GM18498 (cell line): Measurements from ENCODE around the gene RAD51D.
"Not testable (repeated sequence)": the region's sequence is repeated elsewhere in the genome, so short reads cannot be mapped to it uniquely, and the experiment has no call there.

Experiments
- ATAC-seq: cut with Tn5 transposase; IDR thresholded peaks from one replicate; pipeline ENCODE4 v1.9.1; 2021; ENCODE audit warnings: mild to moderate bottlenecking, moderate library complexity; ENCODE audit not compliant: unreplicated experiment

RAD51D gene

DNA sequence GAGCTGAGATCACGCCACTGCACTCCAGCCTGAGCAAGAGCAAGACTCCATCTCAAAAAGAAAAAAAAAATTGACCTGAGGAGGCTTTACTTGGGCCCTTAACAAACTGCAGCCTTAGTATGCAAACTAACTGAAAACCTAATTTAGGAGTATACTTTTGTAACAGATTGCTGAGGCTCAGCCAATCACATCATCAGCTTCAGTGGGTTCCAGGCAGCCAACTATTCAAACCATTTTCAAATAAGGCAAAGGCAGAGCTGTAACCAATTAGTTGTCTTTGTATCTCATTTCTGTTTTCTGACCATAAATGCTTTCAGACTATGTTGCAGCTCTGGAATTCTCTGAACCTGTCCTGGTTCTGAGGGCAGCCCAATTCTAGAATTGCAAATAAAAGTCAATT lies 23.9 kb downstream of the RAD51D start:
- ATAC-seq: no peak

DNA sequence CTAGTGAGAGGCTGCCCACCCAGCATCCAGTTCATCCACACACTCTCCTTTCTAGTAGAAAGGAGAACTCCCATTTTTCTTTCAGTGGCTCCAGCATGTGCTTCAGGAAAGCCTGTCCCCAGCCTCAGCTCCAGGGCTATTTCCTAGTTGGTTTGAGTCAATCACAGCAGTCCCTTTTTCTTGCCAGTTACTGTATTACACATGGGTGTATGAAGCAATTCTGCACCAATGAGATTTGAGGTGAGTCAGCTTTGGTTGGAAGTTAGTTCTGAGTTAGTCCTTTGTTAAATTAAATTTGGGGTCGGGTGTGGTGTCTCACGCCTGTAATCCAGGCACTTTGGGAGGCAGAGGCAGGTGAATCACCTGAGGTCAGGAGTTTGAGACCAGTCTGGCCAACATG lies 24.8 kb downstream of the RAD51D start:
- ATAC-seq: no peak

DNA sequence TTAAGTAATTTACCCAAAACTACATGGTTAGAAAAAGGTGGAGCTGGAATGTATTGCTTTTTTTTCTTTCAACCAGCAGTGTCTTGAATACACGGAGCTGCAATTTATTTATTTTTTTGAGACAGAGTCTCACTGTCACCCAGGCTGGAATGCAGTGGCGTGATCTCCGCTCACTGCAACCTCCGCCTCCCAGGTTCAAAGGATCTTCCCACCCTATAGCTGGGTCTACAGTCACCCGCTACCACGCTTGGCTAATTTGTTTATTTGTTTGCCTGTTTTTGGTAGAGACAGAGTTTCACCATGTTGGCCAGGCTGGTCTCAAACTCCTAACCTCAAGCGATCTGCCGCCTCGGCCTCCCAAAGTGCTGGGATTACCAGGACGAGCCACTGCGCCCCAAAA lies 29.0 kb downstream of the RAD51D start:
- not testable (repeated sequence) for ATAC-seq

DNA sequence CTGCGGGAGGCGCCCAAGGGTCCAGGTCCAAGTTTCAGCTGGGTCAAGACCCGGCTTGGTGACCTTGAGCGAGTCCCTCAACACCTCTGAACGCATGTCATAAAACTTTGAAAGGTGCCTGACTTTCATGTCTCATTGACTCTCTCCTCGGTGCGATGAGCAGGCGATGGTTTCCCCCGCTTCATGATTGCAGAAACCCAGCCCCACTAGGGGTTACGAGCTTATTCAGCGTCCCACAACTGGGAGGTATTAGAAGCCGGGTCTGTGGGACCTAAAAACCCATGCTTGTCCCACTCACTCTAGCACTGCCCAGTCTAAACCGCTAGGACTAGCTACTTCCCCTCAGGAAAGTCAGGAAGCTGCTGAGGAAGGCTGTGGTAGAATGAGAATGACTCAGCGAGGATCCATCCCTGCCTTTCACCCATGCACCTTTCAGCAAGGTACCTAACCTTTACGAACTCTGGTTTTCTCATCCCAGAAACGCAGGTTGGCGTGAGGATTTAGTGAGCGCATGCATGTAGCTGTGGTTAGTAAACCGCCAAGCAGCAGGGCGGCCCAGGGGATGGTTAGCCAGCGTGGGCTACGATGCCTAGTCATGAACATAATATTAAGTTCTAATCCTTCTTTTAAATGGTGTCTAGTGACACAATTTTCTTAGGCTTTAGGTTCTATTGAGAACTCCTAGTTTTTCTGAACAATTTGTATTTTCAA lies 29.9 kb downstream of the RAD51D start:
- peak; percentile 21 for ATAC-seq

DNA sequence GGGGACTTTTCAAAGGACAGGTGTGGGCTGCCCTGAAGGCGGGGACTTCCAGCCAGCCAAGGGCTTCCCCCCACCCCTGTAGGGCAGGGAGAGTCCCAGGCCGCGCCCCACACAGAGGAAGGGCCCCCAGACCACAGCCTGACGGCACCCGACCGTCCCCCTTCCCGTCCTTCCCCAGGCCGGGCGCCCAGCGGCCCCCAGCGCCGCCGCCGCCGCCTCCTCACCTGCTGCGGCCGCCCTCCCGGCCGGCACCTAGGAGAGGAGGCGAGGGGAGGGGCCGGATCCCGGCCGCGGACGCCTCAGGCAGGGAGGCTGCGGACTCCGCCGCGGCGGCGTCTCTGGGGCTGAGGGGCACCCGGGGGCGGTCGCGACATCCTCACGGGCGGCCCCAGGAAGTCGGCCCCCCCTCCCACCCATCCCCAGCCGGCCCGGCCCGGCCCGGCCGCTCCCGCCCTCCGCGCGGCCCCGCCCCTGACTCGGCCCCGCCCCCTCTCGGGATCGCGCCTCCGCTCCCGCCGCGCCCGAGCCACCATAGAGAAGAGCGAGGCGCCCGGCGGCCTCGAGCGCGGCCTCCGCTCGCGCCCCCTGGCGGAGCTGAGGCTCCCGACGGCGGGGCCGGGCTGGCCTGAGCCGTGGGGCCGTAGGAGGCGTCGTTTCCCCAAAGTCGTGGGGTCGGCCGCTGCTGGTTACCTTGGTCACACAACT lies 30.6 kb downstream of the RAD51D start:
- ATAC-seq: peak; percentile 76

DNA sequence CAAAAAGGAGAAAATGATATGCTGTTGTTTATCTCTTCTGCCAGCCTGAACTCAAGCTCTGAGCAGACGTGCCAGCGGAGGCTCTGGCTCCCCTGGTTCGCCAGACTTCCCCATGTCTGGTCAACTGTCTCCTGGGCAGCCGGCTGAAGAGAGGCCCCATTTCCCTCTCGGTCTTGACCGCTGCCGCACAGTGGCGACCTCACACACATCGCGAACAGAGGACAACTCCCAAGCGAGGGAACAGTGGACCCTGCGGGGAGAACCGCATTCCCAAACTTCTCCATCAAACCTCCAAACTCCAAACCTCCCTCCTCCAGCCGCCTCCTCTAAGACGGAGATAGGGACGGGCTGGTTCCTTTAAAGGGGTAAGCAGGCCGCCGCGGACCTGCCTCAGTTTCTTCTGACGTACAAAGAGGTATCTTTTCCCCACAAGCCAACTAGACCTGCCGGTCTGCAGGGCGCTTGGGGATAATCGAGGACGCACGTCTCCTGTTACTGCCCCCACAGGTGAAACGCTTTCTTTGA lies 31.2 kb downstream of the RAD51D start:
- ATAC-seq: peak; percentile 14

DNA sequence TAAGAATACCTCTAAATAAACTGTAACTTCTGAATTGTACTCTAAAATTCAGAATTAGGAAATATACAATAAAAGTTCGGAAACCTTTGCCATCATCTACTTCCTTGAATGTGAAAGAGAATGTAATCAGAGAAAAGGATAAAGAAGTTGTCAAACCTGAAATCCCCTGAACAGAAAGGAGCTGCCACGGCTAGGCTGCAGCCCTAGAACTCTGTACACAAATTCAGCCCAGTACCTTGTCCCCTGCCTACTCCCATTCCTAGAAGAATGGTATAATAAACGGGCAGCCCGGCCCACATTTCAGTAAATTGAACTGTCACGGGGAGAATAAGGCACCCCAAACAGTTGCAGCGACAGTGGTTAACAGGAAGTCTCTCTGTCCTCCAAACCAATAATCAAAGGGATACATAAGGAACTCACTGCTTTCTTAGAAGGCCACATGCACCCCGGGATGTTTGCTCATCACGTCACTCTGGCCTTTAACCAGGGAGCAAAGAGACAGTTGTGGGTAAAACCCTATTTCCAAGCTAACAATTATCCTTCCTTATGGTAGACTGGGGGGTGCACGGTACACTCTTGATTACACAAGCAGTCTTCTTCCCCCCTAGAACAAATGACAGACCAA lies 31.8 kb downstream of the RAD51D start:
- peak; percentile 0 for ATAC-seq

DNA sequence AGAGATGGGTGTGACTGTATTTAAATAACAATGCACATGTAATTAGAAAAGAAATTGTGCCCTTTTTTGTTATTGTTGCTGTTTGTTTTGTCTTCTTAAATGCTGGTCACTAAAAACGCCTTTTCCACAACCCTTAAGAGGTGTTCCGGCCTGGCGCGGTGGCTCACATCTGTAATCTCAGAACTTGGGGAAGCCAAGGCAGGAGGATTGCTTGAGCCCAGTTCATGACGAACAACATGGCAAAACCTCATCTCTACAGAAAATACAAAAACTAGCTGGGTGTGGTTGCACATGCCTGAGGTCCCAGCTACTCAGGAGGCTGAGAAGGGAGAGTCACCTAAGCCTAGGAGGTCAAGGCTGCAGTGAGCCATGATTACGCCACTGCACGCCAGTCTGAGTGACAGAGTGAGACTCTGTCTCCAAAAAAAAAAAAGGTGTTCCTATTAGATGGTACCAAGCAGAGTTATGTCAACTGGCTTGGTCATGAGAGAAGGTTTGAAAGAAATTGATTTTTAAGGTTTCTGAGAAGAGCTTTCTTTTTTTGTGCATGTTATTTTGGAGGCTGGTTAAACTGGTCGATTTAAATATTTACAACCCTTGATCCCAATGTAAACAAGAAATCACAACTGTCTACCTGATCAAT lies 32.6 kb downstream of the RAD51D start:
- no peak for ATAC-seq

DNA sequence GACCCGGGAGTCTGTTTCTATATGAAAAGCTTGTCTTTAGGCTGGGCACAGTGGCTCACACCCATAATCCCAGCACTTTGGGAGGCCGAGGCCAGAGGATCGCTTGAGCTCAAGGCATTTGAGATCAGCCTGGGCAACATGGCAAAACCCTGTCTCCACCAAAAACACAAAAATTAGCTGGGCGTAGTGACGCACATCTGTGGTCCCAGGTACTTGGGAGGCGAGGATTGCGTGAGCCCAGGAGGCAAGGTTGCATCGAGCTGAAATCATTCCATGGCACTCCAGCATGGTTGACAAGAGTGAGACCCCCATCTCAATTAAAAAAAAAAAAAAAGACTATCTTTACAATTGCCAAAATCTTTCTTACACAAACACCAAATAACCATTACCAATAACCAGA lies 33.5 kb downstream of the RAD51D start:
- ATAC-seq: no peak

DNA sequence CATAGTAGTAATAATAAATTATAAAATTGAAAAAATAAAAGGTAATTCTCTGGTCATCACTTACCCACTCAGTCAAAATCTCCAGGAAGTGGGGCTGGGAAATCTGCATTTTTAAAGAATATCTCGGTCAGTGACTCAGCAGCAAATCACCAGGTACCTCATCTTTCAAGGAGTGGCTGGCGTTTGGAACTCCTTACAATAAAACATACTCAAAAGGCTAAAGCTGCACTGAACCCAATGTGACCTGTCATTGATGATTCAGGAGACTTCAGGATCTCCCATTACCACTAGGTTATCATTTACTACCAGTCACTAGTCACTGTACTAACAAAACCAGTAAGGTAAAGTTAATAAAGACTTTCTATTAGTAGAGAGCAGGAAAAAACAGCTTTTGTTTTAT lies 34.7 kb downstream of the RAD51D start:
- no peak for ATAC-seq

DNA sequence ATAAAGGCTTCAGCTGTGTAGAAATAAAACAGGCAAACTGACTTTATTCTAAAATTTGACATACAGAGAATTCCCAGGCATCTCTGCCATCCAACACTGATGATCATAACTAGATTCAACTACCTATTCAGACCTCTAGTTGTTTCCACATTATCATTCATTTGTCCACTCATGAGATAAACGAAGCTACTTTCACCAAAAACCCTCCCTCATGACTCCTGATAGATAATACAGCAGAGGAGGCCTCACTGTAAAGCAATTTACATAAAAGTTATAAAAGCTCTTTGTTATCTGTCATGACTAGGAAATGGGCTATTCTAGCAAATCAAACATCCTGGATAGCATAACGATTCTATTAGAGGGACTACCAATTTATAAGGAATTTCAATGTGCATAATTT lies 36.6 kb downstream of the RAD51D start:
- ATAC-seq: no peak

DNA sequence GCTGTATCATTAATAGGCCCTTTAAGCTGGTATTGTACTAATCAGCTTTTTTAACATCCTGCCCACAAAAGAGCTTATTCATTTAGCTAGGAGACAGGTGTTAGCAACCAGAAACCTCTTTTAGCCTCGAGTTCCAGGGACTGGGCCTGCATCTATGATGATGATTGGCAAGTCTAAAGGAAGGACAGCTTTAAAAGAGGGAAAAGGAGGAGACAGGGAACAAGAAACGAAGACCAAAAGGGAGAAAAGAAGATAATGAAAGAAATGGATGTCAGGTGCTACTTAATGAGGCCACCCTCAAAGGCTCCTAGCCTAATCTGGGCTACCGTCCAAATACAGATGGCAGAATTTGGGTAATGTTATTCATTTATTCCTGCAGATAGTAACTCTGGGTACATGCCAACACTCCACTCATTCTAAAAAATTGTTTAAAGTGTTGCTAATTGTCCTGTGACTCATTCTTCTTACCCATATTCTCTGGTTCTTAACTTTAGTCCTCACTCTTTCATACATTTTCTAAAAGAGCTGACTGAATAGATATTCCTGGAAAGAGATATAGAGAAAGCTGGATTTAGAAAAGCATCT lies 37.5 kb downstream of the RAD51D start:
- ATAC-seq: no peak

DNA sequence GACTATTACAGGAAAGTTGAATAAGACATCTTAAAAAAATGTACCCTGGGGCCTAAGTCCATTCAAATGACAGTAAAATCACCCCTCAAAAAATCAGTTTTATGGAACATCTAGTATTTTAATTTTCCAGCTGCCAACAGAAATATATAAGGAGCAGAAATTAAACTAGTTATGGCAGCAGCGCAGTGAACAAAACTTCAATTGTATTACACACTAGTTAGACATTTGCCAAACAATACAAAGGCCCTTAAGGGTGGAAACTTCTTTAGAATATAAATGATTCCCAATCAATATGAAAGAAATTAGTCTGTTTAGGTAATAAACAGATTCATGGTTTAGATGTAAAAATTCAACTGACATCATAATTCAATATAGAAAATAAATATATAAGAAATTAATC lies 38.0 kb downstream of the RAD51D start:
- ATAC-seq: no peak

DNA sequence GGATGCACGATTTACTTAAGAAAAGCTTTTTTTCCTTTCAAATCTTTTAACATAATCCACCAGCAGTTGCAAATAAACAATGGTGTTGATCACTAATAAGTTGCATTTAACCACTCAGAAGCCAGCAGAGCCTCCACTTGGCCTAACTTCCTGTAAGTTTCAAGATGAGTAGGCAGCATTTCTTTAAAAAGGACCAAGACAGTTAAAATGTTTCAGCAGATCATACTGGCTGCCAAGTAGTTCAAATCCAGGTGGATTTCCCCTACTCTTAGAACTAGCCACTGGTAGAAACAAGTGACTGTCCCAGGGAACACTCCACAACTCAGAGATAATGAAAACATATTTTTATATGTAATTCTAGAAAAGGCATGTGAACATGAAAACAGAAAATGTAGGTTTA lies 39.1 kb downstream of the RAD51D start:
- ATAC-seq: peak; percentile 52

DNA sequence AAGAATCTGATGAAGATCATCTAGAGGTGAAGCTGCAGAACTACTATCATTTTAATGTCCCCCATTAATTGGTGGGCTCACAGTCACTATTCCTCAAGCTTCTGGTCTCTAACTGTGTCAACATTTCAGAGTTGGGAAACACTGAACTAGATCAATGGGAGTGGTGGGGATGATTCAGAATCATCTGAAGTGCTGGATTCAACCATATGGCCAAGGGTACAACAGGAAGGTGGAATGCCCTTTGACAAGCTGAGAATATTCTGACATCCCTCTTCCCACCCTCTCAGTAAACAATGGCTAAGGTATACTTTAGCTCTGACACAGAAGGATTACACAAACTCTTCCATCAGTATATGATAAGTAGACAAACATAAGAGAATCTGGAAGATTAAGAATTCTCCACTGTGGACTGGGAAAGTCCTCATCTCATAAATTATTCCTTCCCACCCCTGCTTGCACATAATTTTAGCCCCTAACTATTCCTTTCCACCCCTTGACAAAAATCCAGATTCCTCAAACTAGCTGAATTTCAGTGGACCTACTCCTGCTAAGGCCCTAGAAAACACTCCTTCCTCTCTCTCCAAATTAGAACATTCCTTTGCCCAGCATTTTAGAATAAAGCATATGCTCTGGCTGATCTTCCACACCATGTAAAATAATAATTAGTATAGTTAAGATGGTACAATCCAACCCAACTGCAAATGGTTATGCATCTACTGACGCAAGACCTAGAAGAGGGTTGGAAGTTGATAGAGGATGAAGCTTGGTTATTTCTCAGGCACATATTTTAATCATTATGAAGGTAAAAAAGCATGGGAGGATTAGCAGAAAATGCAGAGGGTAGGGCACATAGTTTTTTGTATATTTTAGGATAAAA lies 39.9 kb downstream of the RAD51D start:
- no peak for ATAC-seq

DNA sequence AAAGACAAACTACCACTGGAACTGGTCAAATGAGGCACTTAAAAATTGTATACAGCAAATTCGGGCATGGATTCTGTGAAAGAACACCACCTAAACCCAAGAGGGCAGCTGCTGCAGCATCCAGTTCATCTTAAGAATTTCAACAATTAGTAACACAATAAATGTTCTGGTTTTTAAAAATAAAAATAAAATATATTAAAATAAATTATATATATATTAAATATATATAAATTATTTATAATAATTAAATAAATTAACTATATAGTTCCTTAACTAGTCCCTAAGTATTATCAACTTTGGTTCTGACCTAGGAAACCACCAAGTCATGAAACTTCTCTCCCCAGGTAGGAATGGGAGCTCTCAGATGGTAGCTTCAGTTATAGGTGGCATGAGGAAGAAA lies 42.8 kb downstream of the RAD51D start:
- no peak for ATAC-seq

DNA sequence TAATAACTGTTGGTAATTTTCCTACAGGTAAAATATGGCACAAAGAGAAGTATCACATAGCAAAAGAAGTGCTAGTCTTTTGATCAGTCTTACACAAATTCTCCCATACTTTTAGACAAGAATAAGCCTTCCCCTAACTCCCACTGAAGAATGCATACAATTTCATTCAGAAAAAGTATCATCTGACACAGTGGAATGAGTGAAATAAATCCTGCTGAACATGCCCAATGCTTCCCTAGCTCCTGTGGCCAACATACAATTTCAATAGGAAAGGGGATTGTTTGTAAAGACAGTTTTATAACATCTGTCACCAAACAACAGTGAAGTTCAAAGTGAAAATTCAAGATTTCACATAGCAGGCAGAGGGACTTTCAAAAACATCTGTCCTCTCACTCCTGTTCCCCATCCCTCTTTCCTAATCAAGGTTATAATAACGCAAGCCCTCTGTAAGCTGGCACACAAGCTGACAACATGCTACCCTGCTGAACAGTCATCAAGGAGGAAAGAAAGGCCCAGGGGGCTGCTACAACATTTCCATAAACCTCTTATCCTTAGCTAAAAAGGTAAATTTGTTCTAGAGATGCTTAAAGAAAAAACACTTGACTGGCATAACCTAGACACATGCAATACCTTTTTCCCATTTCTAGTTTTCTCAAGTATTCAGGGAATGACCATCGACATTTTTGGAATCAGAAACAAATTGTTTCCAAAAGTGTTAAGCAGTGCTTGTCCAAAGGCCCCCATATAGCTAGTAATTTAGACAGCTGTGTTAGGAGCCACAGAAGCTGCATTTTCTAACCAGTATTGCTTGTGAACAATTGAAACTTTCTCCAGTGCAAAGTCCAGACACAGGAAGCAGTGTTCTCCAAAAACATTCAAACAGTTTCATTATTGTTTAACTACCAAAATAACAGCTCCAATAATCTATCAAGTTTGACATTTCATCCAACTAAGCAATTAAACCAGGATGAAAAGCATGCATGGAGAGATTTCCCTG lies 44.7 kb downstream of the RAD51D start:
- ATAC-seq: no peak

DNA sequence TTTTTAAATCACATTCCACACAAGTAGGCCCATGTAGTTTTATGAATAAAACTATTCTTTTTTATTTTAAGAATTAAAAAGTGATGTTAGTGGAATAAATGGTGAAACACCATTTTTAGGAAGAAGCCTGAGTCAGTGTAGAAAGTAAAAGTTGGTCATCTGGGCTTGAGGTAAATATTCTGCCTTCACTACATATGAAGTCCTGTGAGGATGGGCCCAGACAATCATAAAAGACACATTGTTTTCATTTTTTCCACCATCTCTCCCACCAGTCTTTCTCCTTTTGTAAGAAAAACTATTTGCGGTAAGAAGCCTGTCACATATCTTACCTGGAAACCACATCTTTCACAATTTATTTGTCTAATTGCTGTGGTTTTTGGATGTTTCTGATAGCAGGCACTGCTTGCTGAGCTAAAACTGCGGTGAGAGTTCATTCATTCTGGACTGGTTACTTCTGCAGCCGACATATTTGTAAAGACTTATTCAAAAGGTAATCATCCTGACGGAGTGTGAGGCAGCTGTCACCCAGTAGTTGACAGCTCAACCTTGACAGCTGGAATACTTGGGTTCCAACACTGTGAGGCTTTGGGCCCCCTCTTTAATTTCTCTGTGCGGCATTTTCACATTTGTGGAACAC lies 45.6 kb downstream of the RAD51D start:
- no peak for ATAC-seq
